Prostate gland (tissue), 2 donors: Measurements from ENCODE around the gene SLC25A33.

ENCODE experiments used
- CTCF ChIP-seq, 4 experiments: fragments of 200-600 bp in 2 of 4; fragments of 450-650 bp in 2 of 4; sonication (generic) in 2 of 4; IDR thresholded peaks; 1 replicate in 3 of 4; 2 replicates in 1 of 4; pipeline ENCODE4 v1.5.1; 2016 to 2019; ENCODE audit warnings: antibody characterized with exemption in 4 of 4, mild to moderate bottlenecking in 2 of 4, moderate library complexity in 2 of 4
- POLR2A ChIP-seq: fragments of 450-650 bp; IDR thresholded peaks from one replicate; pipeline ENCODE4 v1.6.1; 2016; ENCODE audit warnings: antibody characterized with exemption, mild to moderate bottlenecking

- no peak for TF ChIP-seq CTCF (IDR thresholded peaks at IDR 0.05)
- TF ChIP-seq POLR2A, result no peak
Measured at GRCh38 chr1:9595968-9596340, 56.7 kb downstream of the SLC25A33 start.
